H1 (cell line): ENCODE data around the gene TRPT1. TPM values are rescaled to one million over a fixed set of nuclear protein-coding genes. Genes with fewer than 3 reads are reported as not detected.
A peak's percentile ranks its signal among the peaks of the same experiment; 100 is the strongest.

Experiments
- ATF2 ChIP-seq: IDR thresholded peaks from 2 replicates; pipeline ENCODE4 v1.6.1; 2012; ENCODE audit warnings: low read length, inconsistent platforms
- CEBPB ChIP-seq: IDR thresholded peaks from 2 replicates; pipeline ENCODE4 v1.6.1; 2012; ENCODE audit warnings: low read depth, low read length
- CHD7 ChIP-seq: fragments of 300-600 bp; sonication (generic); IDR thresholded peaks from 2 replicates; pipeline ENCODE4 v1.7.1; 2012; ENCODE audit warnings: low read length, moderate library complexity, mild to moderate bottlenecking, inconsistent platforms; ENCODE audit not compliant: insufficient replicate concordance
- POLR2AphosphoS5 ChIP-seq: IDR thresholded peaks from 2 replicates; pipeline ENCODE4 v1.6.1; 2011; ENCODE audit warnings: low read depth, low read length
- RBBP5 ChIP-seq: IDR thresholded peaks from 2 replicates; pipeline ENCODE4 v1.7.1; 2012; ENCODE audit warnings: low read depth, mild to moderate bottlenecking, inconsistent platforms, low read length, moderate library complexity, borderline replicate concordance
- RXRA ChIP-seq: IDR thresholded peaks from 2 replicates; pipeline ENCODE4 v1.6.1; 2011; ENCODE audit warnings: low read depth, mild to moderate bottlenecking, low read length, moderate library complexity; ENCODE audit not compliant: insufficient read depth
- SIN3A ChIP-seq, 2 experiments: IDR thresholded peaks in 1 of 2; conservative IDR thresholded peaks in 1 of 2; 2 replicates each; pipeline ENCODE4 v1.6.1; 2011 to 2012; ENCODE audit warnings: low read length in 2 of 2, improper control_type of control experiment in 1 of 2, low read depth in 1 of 2, mild to moderate bottlenecking in 1 of 2
- SP4 ChIP-seq: IDR thresholded peaks from 2 replicates; pipeline ENCODE4 v1.6.1; 2012; ENCODE audit warnings: low read length, inconsistent platforms
- polyA plus RNA-seq, 7 experiments: library from polyadenylated mRNA; depleted of rRNA in 3 of 7; stranded (reverse) in 5 of 7; unstranded in 2 of 7; fragments of >200 nt in 5 of 7; fragments of 200-250 nt in 2 of 7; gene quantifications; 1 replicate in 5 of 7; 2 replicates in 1 of 7; 4 replicates in 1 of 7; pipeline versions ENCODE4 v1.2.1 to v1.2.3, GENCODE V29; 2011 to 2013; ENCODE audit warnings: missing spikeins in 2 of 7, mixed read lengths in 2 of 7
- total RNA-seq: library from RNA; stranded (reverse); fragmentation: NEBNext Ultra II Directional; extraction: Animal tissue kit (Norgen Biotek cat#: 25700); gene quantifications from 2 replicates; pipeline ENCODE4 v1.2.1, GENCODE V29; 2021

TRPT1 gene
- total and polyA plus RNA-seq, 2 of the 8 experiments (the other 6 are each of a cell fraction or from before 2014, with no cell fraction given): 34.5 to 74.6 TPM

GRCh38 chr11:64225608-64226506, at the start of gene TRPT1, which contains the start of gene NUDT22 (continued):
- TF ChIP-seq CHD7: no peak
- TF ChIP-seq RBBP5: no peak
- TF ChIP-seq POLR2AphosphoS5: no peak
- TF ChIP-seq SIN3A (conservative IDR thresholded peaks at IDR 0.05 in 1 of 2, IDR thresholded peaks at IDR 0.05 in 1 of 2; ENCODE audit: low read depth in 1 of 2, low read length in 2 of 2): peak in 1 of 2 experiments; percentile 34; a peak in 2 of 4 replicates
- TF ChIP-seq RXRA: no peak
- TF ChIP-seq SP4: no peak
- TF ChIP-seq CEBPB: no peak
- no peak for TF ChIP-seq ATF2
